Spleen (tissue), 11 donors: ENCODE data around the gene ATXN8OS. TPM values are rescaled to one million over a fixed set of nuclear protein-coding genes. Genes with fewer than 3 reads are reported as not detected.
"Not testable (repeated sequence)": the region's sequence is repeated elsewhere in the genome, so short reads cannot be mapped to it uniquely, and the experiment has no call there.

Experiments used
- DNase-seq: peaks from one replicate; pipeline ENCODE4 v3.0.0-alpha.2; 2020
- H3K27ac ChIP-seq, 8 donors: fragments of 200-600 bp; sonication (generic) in 7 of 8; 1 replicate in 4 of 8; 2 replicates in 4 of 8; pipeline versions ENCODE4 v1.5.0 to v1.8.0; 2016 to 2021; ENCODE audit warnings: inconsistent platforms in 4 of 8, mild to moderate bottlenecking in 4 of 8, moderate library complexity in 1 of 8
- H3K27me3 ChIP-seq, 7 donors: fragments of 200-600 bp; sonication (generic) in 6 of 7; replicated peaks in 1 of 7; 1 replicate in 4 of 7; 2 replicates in 3 of 7; pipeline versions ENCODE4 v1.5.0 to v1.8.0; 2016 to 2021; ENCODE audit warnings: inconsistent platforms in 3 of 7, mild to moderate bottlenecking in 1 of 7
- H3K36me3 ChIP-seq, 6 donors: fragments of 200-600 bp; sonication (generic) in 5 of 6; 1 replicate in 4 of 6; 2 replicates in 2 of 6; pipeline versions ENCODE4 v1.5.0 to v1.8.0; 2016 to 2021; ENCODE audit warnings: inconsistent platforms in 2 of 6
- H3K4me1 ChIP-seq, 6 donors: fragments of 200-600 bp; sonication (generic) in 5 of 6; 1 replicate in 3 of 6; 2 replicates in 3 of 6; pipeline versions ENCODE4 v1.5.0 to v1.8.0; 2016 to 2021; ENCODE audit warnings: inconsistent platforms in 3 of 6
- H3K4me3 ChIP-seq, 8 donors: fragments of 200-600 bp; sonication (generic) in 7 of 8; 1 replicate in 4 of 8; 2 replicates in 4 of 8; pipeline versions ENCODE4 v1.5.0 to v1.8.0; 2016 to 2021; ENCODE audit warnings: inconsistent platforms in 4 of 8, mild to moderate bottlenecking in 4 of 8, moderate library complexity in 2 of 8
- H3K9me3 ChIP-seq, 8 donors: fragments of 200-600 bp; sonication (generic) in 7 of 8; 1 replicate in 4 of 8; 2 replicates in 4 of 8; pipeline versions ENCODE4 v1.5.0 to v1.8.0; 2016 to 2021; ENCODE audit warnings: inconsistent platforms in 4 of 8
- POLR2A ChIP-seq, 3 donors: fragments of 450-650 bp; IDR thresholded peaks; one replicate each; pipeline ENCODE4 v1.5.1; 2017; ENCODE audit warnings: antibody characterized with exemption in 3 of 3, mild to moderate bottlenecking in 1 of 3
- POLR2AphosphoS5 ChIP-seq, 3 donors: sonication (generic); formaldehyde crosslinking; IDR thresholded peaks; one replicate each; pipeline ENCODE4 v1.5.1; 2017; ENCODE audit warnings: antibody characterized with exemption in 3 of 3
- WGBS, 5 donors: extraction: QIAGEN DNeasy Blood & Tissue Kit in 3 of 5; methylation state at CpG; one replicate each; pipeline versions ENCODE4 v1.1.5 to v1.1.7; 2013 to 2018; 5-methylcytosine and 5-hydroxymethylcytosine counted together
- intact Hi-C: fragments of 100-400 bp; cut with DNase I; formaldehyde crosslinking; loops from one replicate; pipeline ENCODE4 v1.15.0; 2023; ENCODE audit warnings: low total_unique reads
- polyA plus RNA-seq, 3 donors: library from polyadenylated mRNA; stranded (reverse); fragments of 200-250 nt; gene quantifications; one replicate each; pipeline ENCODE4 v1.2.1, GENCODE V29; 2013
- total RNA-seq, 7 donors: library from RNA; depleted of rRNA in 3 of 7; stranded (reverse); fragments of >200 nt in 3 of 7; fragmentation: NEBNext Ultra II Directional in 4 of 7; extraction: Animal tissue kit (Norgen Biotek cat#: 25700) in 4 of 7; gene quantifications; one replicate each; pipeline versions ENCODE4 v1.1.0 to v1.2.1, GENCODE V29; 2016 to 2021
- TF ChIP-seq, protein P1 (sequence below), 11 experiments: fragments of 200-600 bp in 7 of 11; fragments of 450-650 bp in 4 of 11; sonication (generic) in 4 of 11; IDR thresholded peaks in 8 of 11; conservative IDR thresholded peaks in 3 of 11; 1 replicate in 7 of 11; 2 replicates in 4 of 11; pipeline versions ENCODE4 v1.4.0 to v1.8.0; 2016 to 2021; ENCODE audit warnings: antibody characterized with exemption in 11 of 11, inconsistent platforms in 4 of 11, mild to moderate bottlenecking in 1 of 11
- donor health status: healthy with polysubstance abuse.
- donor health status: DM: no; HTN: no; CAD: no; lungs with moderate emphysema.
- donor health status: DM: no; HTN: no; CAD: no.
- donor health status: Bipolar disorder and iron deficiency.
- donor health status: healthy.
- donor health status: DM: no; HTN: no; CAD: no.
- donor health status: DM: yes; HTN: yes; CAD: no.

ATXN8OS gene
- total and polyA plus RNA-seq, 10 donors: not detected

DNA sequence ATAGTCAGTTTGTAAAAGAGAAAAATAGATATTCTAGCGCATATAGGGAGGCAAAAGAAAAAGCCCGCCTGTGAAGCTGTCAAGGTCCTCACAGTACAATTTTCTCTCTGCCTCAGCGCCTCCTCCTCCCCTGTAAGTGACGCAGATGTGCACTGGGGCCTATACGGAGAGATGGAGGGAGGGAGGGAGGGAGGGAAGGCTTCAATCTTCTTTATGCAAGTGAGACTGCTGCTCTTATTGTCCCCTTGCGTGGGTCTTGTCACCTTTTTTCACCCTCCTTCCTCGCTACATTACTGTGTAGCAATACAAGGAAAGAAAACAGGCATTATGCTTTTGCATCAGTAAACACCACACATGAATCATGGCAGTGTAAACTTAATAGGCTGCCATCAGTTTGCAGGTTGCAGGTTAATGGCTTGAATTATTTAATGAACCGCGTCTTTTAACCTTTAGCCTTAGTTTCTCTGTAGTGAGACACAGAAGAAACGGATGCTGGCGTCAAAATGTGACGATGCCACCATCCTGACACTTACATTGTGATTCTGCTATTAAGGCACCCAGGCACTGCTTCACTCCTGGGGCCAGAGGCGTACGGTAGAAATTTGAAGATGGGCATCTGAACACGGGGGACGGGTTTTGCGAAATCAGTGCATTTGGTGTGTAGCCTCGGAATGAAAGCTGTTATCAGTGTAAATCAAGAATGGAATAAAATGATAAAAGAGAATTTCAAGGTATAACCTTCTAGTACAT is 905 bp downstream of the ATXN8OS start, which contains the start of gene KLHL1:
Gene KLHL1, minus strand, starts transcription at position 97 of the 750 bp plus-strand sequence. CDS start 753 bp downstream, outside the sequence.
- WGBS, 5 donors: 61 to 70% (median 64%) methylated on average over 18 of the region's 18 CpGs
- no peak for DNase-seq
- H3K4me1 ChIP-seq: no peaks in the 10 kb centered on the region
- peaks cover 0 to 12% (median 0%) of the 10 kb centered on the region in 7 donors for H3K27me3 ChIP-seq
- no peak within 1 kb of the TSS for H3K4me3 ChIP-seq
- intact Hi-C loops: no loop called here
- peaks cover 0 to 9% (median 0%) of the 10 kb centered on the region in 8 donors for H3K9me3 ChIP-seq
- TF ChIP-seq, protein P1, sequence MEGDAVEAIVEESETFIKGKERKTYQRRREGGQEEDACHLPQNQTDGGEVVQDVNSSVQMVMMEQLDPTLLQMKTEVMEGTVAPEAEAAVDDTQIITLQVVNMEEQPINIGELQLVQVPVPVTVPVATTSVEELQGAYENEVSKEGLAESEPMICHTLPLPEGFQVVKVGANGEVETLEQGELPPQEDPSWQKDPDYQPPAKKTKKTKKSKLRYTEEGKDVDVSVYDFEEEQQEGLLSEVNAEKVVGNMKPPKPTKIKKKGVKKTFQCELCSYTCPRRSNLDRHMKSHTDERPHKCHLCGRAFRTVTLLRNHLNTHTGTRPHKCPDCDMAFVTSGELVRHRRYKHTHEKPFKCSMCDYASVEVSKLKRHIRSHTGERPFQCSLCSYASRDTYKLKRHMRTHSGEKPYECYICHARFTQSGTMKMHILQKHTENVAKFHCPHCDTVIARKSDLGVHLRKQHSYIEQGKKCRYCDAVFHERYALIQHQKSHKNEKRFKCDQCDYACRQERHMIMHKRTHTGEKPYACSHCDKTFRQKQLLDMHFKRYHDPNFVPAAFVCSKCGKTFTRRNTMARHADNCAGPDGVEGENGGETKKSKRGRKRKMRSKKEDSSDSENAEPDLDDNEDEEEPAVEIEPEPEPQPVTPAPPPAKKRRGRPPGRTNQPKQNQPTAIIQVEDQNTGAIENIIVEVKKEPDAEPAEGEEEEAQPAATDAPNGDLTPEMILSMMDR (IDR thresholded peaks at IDR 0.05 in 8 of 11, conservative IDR thresholded peaks at IDR 0.05 in 3 of 11): no peak
- TF ChIP-seq POLR2A (IDR thresholded peaks at IDR 0.05): no peak
- TF ChIP-seq POLR2AphosphoS5 (IDR thresholded peaks at IDR 0.05): no peak
- no peak within 1 kb of the TSS for H3K27ac ChIP-seq
- no peaks in the 10 kb centered on the region for H3K36me3 ChIP-seq

DNA sequence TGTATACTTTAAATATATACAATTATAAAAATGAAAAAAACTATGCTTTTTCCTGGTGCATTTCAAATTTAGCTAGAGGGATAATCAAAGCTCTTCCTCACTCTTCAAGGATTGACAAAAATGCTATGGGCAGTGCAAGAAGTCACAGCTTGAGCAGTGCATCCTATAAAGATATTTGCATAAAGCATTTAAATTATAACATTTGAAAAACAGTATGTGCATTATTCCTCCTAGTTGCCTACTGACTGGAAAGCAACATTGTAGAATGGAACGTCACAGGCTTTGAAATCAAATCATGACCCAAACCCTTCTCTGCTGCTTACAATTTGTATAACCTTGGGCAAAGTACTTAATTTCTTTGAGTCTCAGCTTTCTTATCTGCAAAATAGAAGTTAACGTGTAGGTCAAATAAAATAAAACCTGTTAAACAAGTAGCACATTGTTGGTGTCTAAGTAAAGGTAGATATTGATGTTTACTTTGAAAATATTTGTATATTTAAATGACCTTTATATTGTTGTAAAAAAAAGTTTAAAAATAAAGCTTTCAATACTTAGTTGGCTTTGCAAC is 9.8 kb downstream of the ATXN8OS start:
- intact Hi-C loops: no loop called here
- no peaks in the 10 kb centered on the region for H3K27me3 ChIP-seq
- peaks cover 0 to 5% (median 0%) of the 10 kb centered on the region in 8 donors for H3K9me3 ChIP-seq
- no peak for DNase-seq
- no peaks in the 10 kb centered on the region for H3K36me3 ChIP-seq
- WGBS, 5 donors: 64 to 90% (median 75%) methylated on average over 2 of the region's 2 CpGs
- no peak overlapping the region for H3K27ac ChIP-seq
- H3K4me3 ChIP-seq: no peak overlapping the region
- H3K4me1 ChIP-seq: no peaks in the 10 kb centered on the region
- TF ChIP-seq POLR2AphosphoS5 (IDR thresholded peaks at IDR 0.05): no peak
- TF ChIP-seq, protein P1 (IDR thresholded peaks at IDR 0.05 in 8 of 11, conservative IDR thresholded peaks at IDR 0.05 in 3 of 11): no peak
- TF ChIP-seq POLR2A (IDR thresholded peaks at IDR 0.05): no peak

DNA sequence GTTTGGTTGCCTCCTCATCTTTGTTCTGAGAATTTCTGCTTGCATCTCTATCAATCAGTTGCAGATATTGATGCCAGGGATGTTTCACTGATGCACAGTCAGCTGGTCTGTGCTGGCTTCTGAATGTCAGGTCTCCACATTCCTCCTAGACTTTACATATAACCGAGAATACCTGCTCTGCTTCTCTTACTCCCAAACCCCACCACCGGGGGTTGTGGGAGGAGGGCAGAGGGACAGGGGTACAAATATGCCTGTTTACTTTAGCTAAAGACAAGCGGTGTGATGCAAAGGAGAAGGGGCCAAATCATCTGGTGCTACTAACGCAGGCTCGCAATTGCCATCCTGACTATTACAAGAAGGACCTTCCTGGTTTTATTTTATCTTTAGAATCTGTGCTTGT is 18.1 kb downstream of the ATXN8OS start:
- intact Hi-C loops: no loop called here
- no peak for DNase-seq
- Histone ChIP-seq H3K4me3 (no peak overlapping the region), H3K27ac (no peak overlapping the region), H3K9me3 (peaks cover 0 to 5% (median 0%) of the 10 kb centered on the region in 8 donors), H3K27me3 (no peaks in the 10 kb centered on the region), H3K36me3 (no peaks in the 10 kb centered on the region), H3K4me1 (no peaks in the 10 kb centered on the region)
- 69 to 81% (median 78%) methylated on average over 5 of the region's 5 CpGs for WGBS, 5 donors
- TF ChIP-seq POLR2AphosphoS5 (IDR thresholded peaks at IDR 0.05) (no peak), POLR2A (IDR thresholded peaks at IDR 0.05) (no peak)
- TF ChIP-seq, protein P1 (IDR thresholded peaks at IDR 0.05 in 8 of 11, conservative IDR thresholded peaks at IDR 0.05 in 3 of 11): no peak

DNA sequence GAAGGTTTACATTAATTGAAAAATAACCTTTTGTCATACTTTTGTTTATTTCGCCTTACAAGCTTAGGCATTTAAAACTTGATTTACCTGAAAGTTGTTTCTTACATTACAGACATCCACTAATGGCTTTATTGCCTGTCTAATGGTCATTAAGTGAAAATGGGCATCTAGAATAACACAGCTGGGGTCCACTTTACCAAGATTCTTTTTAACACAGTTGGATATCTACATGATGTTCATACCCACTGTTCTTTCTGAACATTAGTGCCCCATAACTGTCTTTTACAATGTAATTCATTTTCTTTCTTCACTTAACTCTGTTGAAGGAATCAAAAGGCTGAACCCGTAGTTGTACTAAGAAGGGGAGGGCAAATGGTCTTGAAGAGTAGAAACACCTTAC is 20.5 kb downstream of the ATXN8OS start:
- H3K4me1 ChIP-seq: no peaks in the 10 kb centered on the region
- H3K9me3 ChIP-seq: peaks cover 0 to 6% (median 0%) of the 10 kb centered on the region in 8 donors
- no peak overlapping the region for H3K27ac ChIP-seq
- 60 to 87% (median 78%) methylated on average over 2 of the region's 2 CpGs for WGBS, 5 donors
- H3K36me3 ChIP-seq: no peaks in the 10 kb centered on the region
- intact Hi-C loops: no loop called here
- H3K27me3 ChIP-seq: no peaks in the 10 kb centered on the region
- TF ChIP-seq POLR2A (IDR thresholded peaks at IDR 0.05): no peak
- no peak for TF ChIP-seq POLR2AphosphoS5 (IDR thresholded peaks at IDR 0.05)
- TF ChIP-seq, protein P1 (IDR thresholded peaks at IDR 0.05 in 8 of 11, conservative IDR thresholded peaks at IDR 0.05 in 3 of 11): no peak
- H3K4me3 ChIP-seq: no peak overlapping the region
- no peak for DNase-seq

DNA sequence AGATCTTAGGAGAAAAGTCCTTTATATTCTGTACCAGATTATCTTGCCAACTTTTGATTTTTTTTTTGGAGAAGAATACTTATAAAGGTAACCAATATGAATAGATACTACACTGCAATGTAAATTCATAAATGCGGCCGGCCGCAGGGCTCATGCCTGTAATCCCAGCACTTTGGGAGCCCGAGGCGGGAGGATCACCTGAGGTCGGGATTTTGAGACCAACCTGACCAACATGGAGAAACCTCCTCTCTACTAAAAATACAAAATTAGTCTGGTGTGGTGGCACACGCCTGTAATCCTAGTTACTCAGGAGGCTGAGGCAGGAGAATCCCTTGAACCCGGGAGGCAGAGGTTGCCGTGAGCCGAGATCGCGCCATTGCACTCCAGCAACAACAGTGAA is 35.0 kb downstream of the ATXN8OS start:
- 87 to 97% (median 91%) methylated on average over 12 of the region's 12 CpGs for WGBS, 5 donors
- intact Hi-C loops, H3K4me1 ChIP-seq, H3K27me3 ChIP-seq, H3K36me3 ChIP-seq, DNase-seq, H3K4me3 ChIP-seq, H3K27ac ChIP-seq: not testable (repeated sequence)
- H3K9me3 ChIP-seq: peaks cover 0 to 13% (median 2%) of the 10 kb centered on the region in 8 donors
